Breast epithelium (tissue), 4 donors: ENCODE results near the gene C1QTNF3. TPM values are rescaled to one million over a fixed set of nuclear protein-coding genes. Genes with fewer than 3 reads are reported as not detected.

Experiments used
- DNase-seq, 2 donors: peaks; one replicate each; pipeline ENCODE4 v3.0.0-alpha.2; 2019; ENCODE audit warnings: low spot score in 2 of 2
- H3K27ac ChIP-seq, 2 donors: fragments of 200-600 bp; sonication (generic) in 1 of 2; one replicate each; pipeline ENCODE4 v1.5.1; 2016 to 2019; ENCODE audit warnings: mild to moderate bottlenecking in 1 of 2
- H3K27me3 ChIP-seq, 2 donors: fragments of 200-600 bp; sonication (generic) in 1 of 2; one replicate each; pipeline versions ENCODE4 v1.5.1 to v1.6.0; 2017 to 2019; ENCODE audit warnings: control low read depth in 1 of 2, mild to moderate bottlenecking in 1 of 2
- H3K36me3 ChIP-seq: fragments of 200-600 bp; one replicate; pipeline ENCODE4 v1.5.1; 2019
- H3K4me1 ChIP-seq, 2 donors: fragments of 200-600 bp; sonication (generic); one replicate each; pipeline ENCODE4 v1.5.1; 2016 to 2019; ENCODE audit warnings: control low read depth in 1 of 2
- H3K4me3 ChIP-seq, 3 donors: fragments of 200-600 bp; sonication (generic); 1 replicate in 2 of 3; 2 replicates in 1 of 3; pipeline ENCODE4 v1.5.1; 2016 to 2019; ENCODE audit warnings: mild to moderate bottlenecking in 3 of 3, moderate library complexity in 2 of 3
- H3K9me3 ChIP-seq, 2 donors: fragments of 200-600 bp; sonication (generic) in 1 of 2; one replicate each; pipeline ENCODE4 v1.5.1; 2016 to 2019; ENCODE audit warnings: control low read depth in 1 of 2
- CTCF ChIP-seq, 3 donors: fragments of 450-650 bp; IDR thresholded peaks; one replicate each; pipeline ENCODE4 v1.5.1; 2016 to 2017; ENCODE audit warnings: antibody characterized with exemption in 3 of 3, mild to moderate bottlenecking in 3 of 3, moderate library complexity in 3 of 3
- POLR2A ChIP-seq: fragments of 450-650 bp; IDR thresholded peaks from one replicate; pipeline ENCODE4 v1.6.1; 2016; ENCODE audit warnings: antibody characterized with exemption, mild to moderate bottlenecking, moderate library complexity
- POLR2AphosphoS5 ChIP-seq, 3 donors: sonication (generic); formaldehyde crosslinking; IDR thresholded peaks; one replicate each; pipeline ENCODE4 v1.6.1; 2017; ENCODE audit warnings: antibody characterized with exemption in 3 of 3
- intact Hi-C: fragments of 100-400 bp; cut with DNase I; formaldehyde crosslinking; loops from one replicate; pipeline ENCODE4 v1.15.1; 2023; ENCODE audit warnings: low total_unique reads
- total RNA-seq, 3 donors: library from RNA; depleted of rRNA; stranded (reverse); fragments of >200 nt; gene quantifications; one replicate each; pipeline ENCODE4 v1.1.0, GENCODE V29; 2016

C1QTNF3 gene
- total RNA-seq, 3 donors from 2014 or later, result 4.0 to 28.8 (median 22.2) TPM

- no peaks in the 10 kb centered on the region for H3K27me3 ChIP-seq
- H3K4me1 ChIP-seq, result no peaks in the 10 kb centered on the region
- no peak overlapping the region for H3K4me3 ChIP-seq
- no peak for DNase-seq
- no peak for TF ChIP-seq CTCF (IDR thresholded peaks at IDR 0.05)
- no peak for TF ChIP-seq POLR2AphosphoS5 (IDR thresholded peaks at IDR 0.05)
- no peak for TF ChIP-seq POLR2A
- H3K9me3 ChIP-seq, result no peaks in the 10 kb centered on the region
- H3K27ac ChIP-seq, result no peak overlapping the region
- H3K36me3 ChIP-seq, result no peaks in the 10 kb centered on the region
- intact Hi-C loops, result no loop called here
Measured at GRCh38 chr5:34009610-34010009, 33.4 kb downstream of the C1QTNF3 start.

DNA sequence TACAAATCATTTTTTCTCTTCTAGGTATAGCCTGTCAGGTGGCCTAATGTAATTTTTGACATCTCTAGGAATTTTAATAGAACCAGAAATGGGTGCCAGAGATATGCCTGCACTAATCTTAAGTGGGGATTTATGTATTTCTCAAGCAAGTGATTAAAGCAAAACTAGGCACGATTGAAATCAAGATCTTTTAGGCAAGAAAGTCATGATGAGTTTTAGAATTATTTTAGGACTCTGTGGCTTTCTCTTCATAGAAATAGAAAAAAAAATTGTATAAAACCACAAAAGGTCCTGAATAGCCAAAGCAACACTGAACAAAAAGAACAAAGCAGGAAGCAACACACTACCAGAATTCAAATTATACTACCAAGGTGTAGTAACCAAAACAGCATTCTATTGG, 34.2 kb downstream of the C1QTNF3 start:
- no peaks in the 10 kb centered on the region for H3K27me3 ChIP-seq

GRCh38 chr5:34007621-34008600, 35.1 kb downstream of the C1QTNF3 start, which contains the start of gene AMACR:
AMACR (minus strand) TSS chr5:34008050; CDS start chr5:34008019, 31 bp downstream.
- DNase-seq, result peak; percentile 85 to 88
- Histone ChIP-seq H3K9me3 (no peaks in the 10 kb centered on the region), H3K27ac (peak within 1 kb of the TSS; percentile 76 to 84), H3K4me3 (peak within 1 kb of the TSS; percentile 70 to 74 (median 74)), H3K4me1 (no peaks in the 10 kb centered on the region), H3K27me3 (no peaks in the 10 kb centered on the region), H3K36me3 (no peaks in the 10 kb centered on the region)
- TF ChIP-seq POLR2A (peak; percentile 49), POLR2AphosphoS5 (IDR thresholded peaks at IDR 0.05) (peak; percentile 10 to 42 (median 38)), CTCF (IDR thresholded peaks at IDR 0.05) (no peak)
- intact Hi-C loops, result no loop called here

More for the DNA sequence above, 34.2 kb downstream of the C1QTNF3 start:
- Histone ChIP-seq H3K4me3 (peak overlapping the region; percentile 70 to 74 (median 74)), H3K4me1 (no peaks in the 10 kb centered on the region), H3K27ac (peak overlapping the region; percentile 76 to 84), H3K36me3 (no peaks in the 10 kb centered on the region), H3K9me3 (no peaks in the 10 kb centered on the region)
- no peak for DNase-seq
- TF ChIP-seq POLR2AphosphoS5 (IDR thresholded peaks at IDR 0.05) (no peak), POLR2A (no peak), CTCF (IDR thresholded peaks at IDR 0.05) (no peak)
- intact Hi-C loops, result no loop called here

DNA sequence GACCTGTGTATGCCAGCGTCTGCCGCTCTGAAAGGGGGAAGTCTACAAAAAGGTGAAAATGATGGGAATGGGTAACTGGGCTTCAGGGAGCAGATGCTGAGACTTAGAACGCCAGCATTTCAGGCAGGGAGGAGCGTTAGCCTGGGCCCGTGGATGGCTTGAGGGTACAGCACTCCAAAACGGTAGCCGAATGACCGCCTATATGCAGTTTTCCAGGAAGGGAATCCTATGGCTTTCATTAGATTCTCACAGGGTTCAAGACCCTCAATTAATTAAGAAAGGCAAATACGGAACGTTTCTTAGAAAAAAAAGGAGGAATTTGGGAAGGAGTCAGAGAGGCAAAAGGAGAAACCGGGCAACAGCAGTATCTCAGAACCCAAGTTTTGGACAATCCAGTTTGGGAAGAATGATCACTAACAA, 35.8 kb downstream of the C1QTNF3 start:
- Histone ChIP-seq H3K27me3 (no peaks in the 10 kb centered on the region), H3K4me3 (peak overlapping the region; percentile 70 to 74 (median 74)), H3K4me1 (no peaks in the 10 kb centered on the region), H3K36me3 (no peaks in the 10 kb centered on the region), H3K27ac (peak overlapping the region; percentile 76 to 84), H3K9me3 (no peaks in the 10 kb centered on the region)
- TF ChIP-seq POLR2A (no peak), POLR2AphosphoS5 (IDR thresholded peaks at IDR 0.05) (no peak), CTCF (IDR thresholded peaks at IDR 0.05) (no peak)
- DNase-seq, result no peak
- intact Hi-C loops, result no loop called here

DNA sequence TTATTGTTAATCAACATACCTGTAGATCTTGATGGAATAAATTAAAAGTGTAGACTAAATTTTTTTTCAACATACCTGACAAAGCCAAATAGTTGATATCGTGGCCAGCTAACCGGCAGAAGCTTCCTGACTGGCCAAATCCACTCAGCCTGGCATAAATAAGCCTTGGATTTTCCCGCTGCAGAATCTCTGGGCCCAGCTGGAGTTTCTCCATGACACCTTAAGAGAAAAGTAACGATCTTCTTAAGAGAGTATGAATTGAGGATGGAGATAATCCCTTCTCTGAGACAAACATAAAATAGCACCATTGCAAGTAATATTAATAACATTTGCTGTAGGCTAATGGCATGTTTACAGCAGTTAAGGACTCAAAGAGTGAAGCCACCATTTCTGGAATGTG, 37.3 kb downstream of the C1QTNF3 start:
- Histone ChIP-seq H3K27ac (no peak overlapping the region), H3K27me3 (no peaks in the 10 kb centered on the region), H3K9me3 (no peaks in the 10 kb centered on the region), H3K4me1 (no peaks in the 10 kb centered on the region), H3K36me3 (no peaks in the 10 kb centered on the region), H3K4me3 (no peak overlapping the region)
- TF ChIP-seq POLR2A (no peak), CTCF (IDR thresholded peaks at IDR 0.05) (no peak), POLR2AphosphoS5 (IDR thresholded peaks at IDR 0.05) (no peak)
- DNase-seq, result no peak
- intact Hi-C loops, result no loop called here
